ENCODE results near the gene MC1R. TPM values are rescaled to one million over a fixed set of nuclear protein-coding genes. Genes with fewer than 3 reads are reported as not detected.

The MC1R gene
- total RNA-seq, 2 experiments from 2014 or later, result 1.2 to 2.0 TPM

- no peak overlapping the region for H3K4me3 Mint-ChIP-seq
- H3K27ac Mint-ChIP-seq, result no peak overlapping the region
- no peaks in the 10 kb centered on the region for H3K9me3 Mint-ChIP-seq (ENCODE audit: low read depth)
- no peaks in the 10 kb centered on the region for H3K4me1 Mint-ChIP-seq
- DNase-seq (no peak), ATAC-seq (no peak)
- ChIA-PET CTCF (no interaction called here), POLR2A (no interaction called here)
- H3K36me3 Mint-ChIP-seq (ENCODE audit: low read depth), result no peaks in the 10 kb centered on the region
- intact Hi-C loops (cut with DNase I, micrococcal nuclease), result no loop called here
- peaks cover 20% of the 10 kb centered on the region for H3K27me3 Mint-ChIP-seq
Measured at GRCh38 chr16:89945654-89946053, 27.0 kb downstream of the MC1R start.

GRCh38 chr16:89946515-89946914 is 27.9 kb downstream of the MC1R start:
- Mint-ChIP-seq H3K9me3 (ENCODE audit: low read depth) (no peaks in the 10 kb centered on the region), H3K4me1 (no peaks in the 10 kb centered on the region), H3K4me3 (no peak overlapping the region), H3K27ac (no peak overlapping the region), H3K27me3 (peaks cover 20% of the 10 kb centered on the region), H3K36me3 (ENCODE audit: low read depth) (no peaks in the 10 kb centered on the region)
- ATAC-seq (no peak), DNase-seq (no peak)
- CTCF ChIA-PET, result no interaction called here
- intact Hi-C loops (cut with DNase I, micrococcal nuclease), result no loop called here
- POLR2A ChIA-PET, result no interaction called here

GRCh38 chr16:89949121-89949742 is 30.6 kb downstream of the MC1R start:
- CTCF ChIA-PET, result no interaction called here
- H3K27ac Mint-ChIP-seq, result no peak overlapping the region
- intact Hi-C loops (cut with DNase I, micrococcal nuclease), result loop anchor here in 1 of 2 experiments (2.0 kb wide), 1 partner anchor 74 kb away; no protein-coding TSS in a partner anchor

GRCh38 chr16:89949756-89950155 is 31.1 kb downstream of the MC1R start:
- H3K36me3 Mint-ChIP-seq (ENCODE audit: low read depth), result peaks cover 1% of the 10 kb centered on the region
- POLR2A ChIA-PET, result interaction anchor here (0.6 kb wide), 1 partner anchor 48 kb away, joined by 4 read pairs; no protein-coding TSS in a partner anchor
- peaks cover 16% of the 10 kb centered on the region for H3K27me3 Mint-ChIP-seq
- H3K4me3 Mint-ChIP-seq, result peak overlapping the region; percentile 74
- DNase-seq (no peak), ATAC-seq (no peak)
- H3K9me3 Mint-ChIP-seq (ENCODE audit: low read depth), result no peaks in the 10 kb centered on the region
- H3K4me1 Mint-ChIP-seq, result no peaks in the 10 kb centered on the region
- no peak overlapping the region for H3K27ac Mint-ChIP-seq
- CTCF ChIA-PET, result no interaction called here
- intact Hi-C loops (cut with DNase I, micrococcal nuclease), result loop anchor here in 1 of 2 experiments (2.0 kb wide), 1 partner anchor 75 kb away; no protein-coding TSS in a partner anchor

More at GRCh38 chr16:89949121-89949742, 30.6 kb downstream of the MC1R start:
- H3K9me3 Mint-ChIP-seq (ENCODE audit: low read depth), result no peaks in the 10 kb centered on the region
- H3K4me3 Mint-ChIP-seq, result peak overlapping the region; percentile 74
- H3K4me1 Mint-ChIP-seq, result no peaks in the 10 kb centered on the region
- ATAC-seq (no peak), DNase-seq (no peak)
- H3K36me3 Mint-ChIP-seq (ENCODE audit: low read depth), result peaks cover 1% of the 10 kb centered on the region
- POLR2A ChIA-PET, result no interaction called here
- peaks cover 17% of the 10 kb centered on the region for H3K27me3 Mint-ChIP-seq

- no peak for DNase-seq
- no peak overlapping the region for H3K4me3 Mint-ChIP-seq
- H3K4me1 Mint-ChIP-seq, result no peaks in the 10 kb centered on the region
- no peak overlapping the region for H3K27ac Mint-ChIP-seq
- no peak for ATAC-seq
- ChIA-PET POLR2A (interaction anchor here (0.7 kb wide), 1 partner anchor 34 kb away, joined by 4 read pairs; no protein-coding TSS in a partner anchor), CTCF (interaction anchor here (1.0 to 1.3 kb wide), 2 partner anchors 42 to 44 kb away, joined by 3 to 4 read pairs; no protein-coding TSS in a partner anchor)
- H3K36me3 Mint-ChIP-seq (ENCODE audit: low read depth), result peaks cover 3% of the 10 kb centered on the region
- H3K9me3 Mint-ChIP-seq (ENCODE audit: low read depth), result no peaks in the 10 kb centered on the region
- peaks cover 7% of the 10 kb centered on the region for H3K27me3 Mint-ChIP-seq
- intact Hi-C loops (cut with DNase I, micrococcal nuclease), result no loop called here
Measured at GRCh38 chr16:89951509-89951908, 32.8 kb downstream of the MC1R start.

- H3K27ac Mint-ChIP-seq, result no peak overlapping the region
- DNase-seq, result no peak
- POLR2A ChIA-PET, result no interaction called here
Measured at GRCh38 chr16:89952049-89952448, 33.4 kb downstream of the MC1R start.

GRCh38 chr16:89952551-89952950 is 33.9 kb downstream of the MC1R start:
- no peaks in the 10 kb centered on the region for H3K9me3 Mint-ChIP-seq (ENCODE audit: low read depth)
- H3K27me3 Mint-ChIP-seq, result peaks cover 2% of the 10 kb centered on the region
- H3K36me3 Mint-ChIP-seq (ENCODE audit: low read depth), result peaks cover 6% of the 10 kb centered on the region
- intact Hi-C loops (cut with DNase I, micrococcal nuclease), result no loop called here
- H3K4me3 Mint-ChIP-seq, result no peak overlapping the region
- POLR2A ChIA-PET, result no interaction called here
- no peak for DNase-seq
- ATAC-seq, result no peak
- no peak overlapping the region for H3K27ac Mint-ChIP-seq
- CTCF ChIA-PET, result no interaction called here
- no peaks in the 10 kb centered on the region for H3K4me1 Mint-ChIP-seq

More at GRCh38 chr16:89952049-89952448, 33.4 kb downstream of the MC1R start:
- Mint-ChIP-seq H3K4me1 (no peaks in the 10 kb centered on the region), H3K36me3 (ENCODE audit: low read depth) (peaks cover 3% of the 10 kb centered on the region), H3K27me3 (peaks cover 7% of the 10 kb centered on the region), H3K4me3 (no peak overlapping the region), H3K9me3 (ENCODE audit: low read depth) (no peaks in the 10 kb centered on the region)
- CTCF ChIA-PET, result no interaction called here
- ATAC-seq, result no peak
- intact Hi-C loops (cut with DNase I, micrococcal nuclease), result no loop called here

- ChIA-PET POLR2A (no interaction called here), CTCF (interaction anchor here (0.6 to 1.0 kb wide), 2 partner anchors 13 to 16 kb away, joined by 3 to 6 read pairs; no protein-coding TSS in a partner anchor)
- no peaks in the 10 kb centered on the region for H3K4me1 Mint-ChIP-seq
- no peaks in the 10 kb centered on the region for H3K9me3 Mint-ChIP-seq (ENCODE audit: low read depth)
- ATAC-seq, result no peak
- intact Hi-C loops (cut with DNase I, micrococcal nuclease), result no loop called here
- no peaks in the 10 kb centered on the region for H3K27me3 Mint-ChIP-seq
- peaks cover 15% of the 10 kb centered on the region for H3K36me3 Mint-ChIP-seq (ENCODE audit: low read depth)
- no peak overlapping the region for H3K4me3 Mint-ChIP-seq
- no peak overlapping the region for H3K27ac Mint-ChIP-seq
- no peak for DNase-seq
Measured at GRCh38 chr16:89953671-89954406, 35.2 kb downstream of the MC1R start.

- POLR2A ChIA-PET, result no interaction called here
Measured at GRCh38 chr16:89954462-89954861, 35.8 kb downstream of the MC1R start.

GRCh38 chr16:89955001-89955685 is 36.5 kb downstream of the MC1R start:
- intact Hi-C loops (cut with DNase I, micrococcal nuclease), result no loop called here
- H3K4me1 Mint-ChIP-seq, result no peaks in the 10 kb centered on the region
- no peak for ATAC-seq
- no peak overlapping the region for H3K27ac Mint-ChIP-seq
- H3K9me3 Mint-ChIP-seq (ENCODE audit: low read depth), result no peaks in the 10 kb centered on the region
- no peaks in the 10 kb centered on the region for H3K27me3 Mint-ChIP-seq
- DNase-seq, result no peak
- ChIA-PET POLR2A (no interaction called here), CTCF (interaction anchor here (0.6 kb wide), 1 partner anchor 45 kb away, joined by 3 read pairs; no protein-coding TSS in a partner anchor)
- no peak overlapping the region for H3K4me3 Mint-ChIP-seq
- peaks cover 19% of the 10 kb centered on the region for H3K36me3 Mint-ChIP-seq (ENCODE audit: low read depth)

More at GRCh38 chr16:89954462-89954861, 35.8 kb downstream of the MC1R start:
- no peak overlapping the region for H3K27ac Mint-ChIP-seq
- DNase-seq (no peak), ATAC-seq (no peak)
- CTCF ChIA-PET, result interaction anchor here (0.6 kb wide), 1 partner anchor 15 kb away, joined by 3 read pairs; no protein-coding TSS in a partner anchor
- intact Hi-C loops (cut with DNase I, micrococcal nuclease), result no loop called here
- H3K4me3 Mint-ChIP-seq, result no peak overlapping the region
- no peaks in the 10 kb centered on the region for H3K4me1 Mint-ChIP-seq
- H3K27me3 Mint-ChIP-seq, result no peaks in the 10 kb centered on the region
- H3K9me3 Mint-ChIP-seq (ENCODE audit: low read depth), result no peaks in the 10 kb centered on the region
- peaks cover 19% of the 10 kb centered on the region for H3K36me3 Mint-ChIP-seq (ENCODE audit: low read depth)

- H3K9me3 Mint-ChIP-seq (ENCODE audit: low read depth), result no peaks in the 10 kb centered on the region
- H3K4me1 Mint-ChIP-seq, result no peaks in the 10 kb centered on the region
- POLR2A ChIA-PET, result no interaction called here
Measured at GRCh38 chr16:89956505-89957215, 38.0 kb downstream of the MC1R start.

More at GRCh38 chr16:89956505-89957215, 38.0 kb downstream of the MC1R start:
- intact Hi-C loops (cut with DNase I, micrococcal nuclease), result no loop called here
- Mint-ChIP-seq H3K27ac (no peak overlapping the region), H3K27me3 (no peaks in the 10 kb centered on the region), H3K4me3 (no peak overlapping the region), H3K36me3 (ENCODE audit: low read depth) (peaks cover 19% of the 10 kb centered on the region)
- CTCF ChIA-PET, result no interaction called here
- DNase-seq (no peak), ATAC-seq (no peak)

Data from activated CD4-positive, alpha-beta T cell treated with anti-CD3 and anti-CD28 coated beads for 36 hours (primary cell).